SK-N-DZ (cell line): ENCODE data around the gene KMT5C.
"Not testable (repeated sequence)": the region's sequence is repeated elsewhere in the genome, so short reads cannot be mapped to it uniquely, and the experiment has no call there.

ENCODE experiments used
- DNase-seq: peaks from one replicate; pipeline ENCODE4 v3.0.0-alpha.2; 2015; ENCODE audit warnings: low spot score

KMT5C gene

DNA sequence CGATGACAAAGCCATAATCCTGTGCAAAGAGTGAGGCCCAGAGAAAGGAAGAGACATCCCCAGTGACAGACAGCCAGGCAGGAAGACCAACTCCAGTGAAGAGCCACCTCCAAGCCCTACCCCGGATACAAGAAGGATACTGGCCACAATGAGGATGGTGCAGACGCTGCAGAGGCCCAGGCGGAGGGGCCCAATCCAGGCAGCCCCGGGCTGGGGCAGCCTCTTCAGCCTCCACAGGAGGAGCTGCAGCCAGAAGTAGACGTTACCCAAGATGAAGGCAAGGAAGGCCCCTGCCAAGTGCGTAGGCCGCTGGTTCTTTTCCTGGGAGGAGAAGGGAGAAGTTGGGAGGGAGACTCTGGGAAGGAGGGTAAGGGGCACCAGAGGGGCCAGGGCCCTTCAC is 23.0 kb upstream of the KMT5C start:
- DNase-seq = no peak

GRCh38 chr19:55319785-55320184 is 19.9 kb upstream of the KMT5C start:
- peak; percentile 33 for DNase-seq

DNA sequence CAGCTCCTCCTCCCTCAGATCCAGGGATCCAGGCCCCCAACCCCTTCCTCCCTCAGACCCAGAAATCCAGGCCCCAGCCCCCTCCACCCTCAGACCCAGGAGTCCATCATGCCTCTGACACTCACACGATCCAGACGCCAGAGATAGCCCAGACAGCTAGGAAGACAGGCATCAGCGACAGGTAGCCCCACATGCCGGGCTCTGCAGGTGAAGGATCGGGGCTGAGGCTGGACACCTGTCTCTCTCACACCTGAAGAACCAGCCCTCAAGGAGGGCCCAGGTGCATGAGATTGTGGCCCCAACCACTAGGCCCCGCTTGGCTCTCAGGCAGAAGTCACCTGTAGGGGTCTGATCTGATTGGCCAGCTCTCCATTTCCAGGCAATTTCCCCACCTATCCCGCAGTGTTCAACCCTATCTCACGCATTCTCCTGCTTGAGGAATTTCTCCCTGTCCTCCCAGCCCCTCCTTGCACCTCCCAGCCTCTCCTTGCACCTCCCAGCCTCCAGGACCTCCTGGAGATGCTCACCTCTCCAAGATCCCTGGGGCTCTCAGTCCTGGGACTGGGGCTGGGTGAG is 18.7 kb upstream of the KMT5C start:
- no peak for DNase-seq

DNA sequence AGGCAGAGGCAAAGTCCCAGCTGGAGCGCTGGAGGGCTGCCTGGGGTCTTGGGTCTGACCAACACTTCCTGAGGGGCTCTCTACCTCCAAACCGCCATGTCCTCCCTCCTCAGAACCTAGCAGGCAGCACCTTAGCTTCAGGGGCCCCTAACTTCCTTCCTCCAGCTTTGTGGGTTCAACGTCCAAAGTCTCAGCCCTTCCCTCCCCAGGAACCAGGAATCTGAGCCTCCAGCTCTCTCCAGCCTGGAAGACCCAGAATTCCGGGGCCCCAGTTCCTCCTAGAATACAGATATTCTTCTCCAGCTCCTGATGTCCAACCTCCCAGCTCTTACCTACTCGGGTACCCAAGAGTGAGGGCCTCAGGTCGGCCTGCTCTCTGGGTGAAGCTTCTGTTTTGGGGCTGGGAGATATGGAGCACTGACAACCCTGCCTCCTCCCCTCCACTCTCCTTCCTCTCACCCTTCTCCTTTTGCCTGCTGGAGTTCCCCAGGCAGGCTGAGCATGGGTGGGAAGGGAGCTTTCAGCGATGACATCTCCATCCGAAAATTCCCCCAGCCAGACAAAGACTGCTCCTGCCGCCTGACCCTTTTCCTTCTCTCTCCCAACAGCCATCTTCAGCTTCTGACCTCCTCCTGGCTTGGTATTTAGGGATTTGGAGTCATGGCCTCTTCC is 18.1 kb upstream of the KMT5C start:
- DNase-seq = no peak

- no peak for DNase-seq
Measured at GRCh38 chr19:55322204-55322885, 17.3 kb upstream of the KMT5C start.

DNA sequence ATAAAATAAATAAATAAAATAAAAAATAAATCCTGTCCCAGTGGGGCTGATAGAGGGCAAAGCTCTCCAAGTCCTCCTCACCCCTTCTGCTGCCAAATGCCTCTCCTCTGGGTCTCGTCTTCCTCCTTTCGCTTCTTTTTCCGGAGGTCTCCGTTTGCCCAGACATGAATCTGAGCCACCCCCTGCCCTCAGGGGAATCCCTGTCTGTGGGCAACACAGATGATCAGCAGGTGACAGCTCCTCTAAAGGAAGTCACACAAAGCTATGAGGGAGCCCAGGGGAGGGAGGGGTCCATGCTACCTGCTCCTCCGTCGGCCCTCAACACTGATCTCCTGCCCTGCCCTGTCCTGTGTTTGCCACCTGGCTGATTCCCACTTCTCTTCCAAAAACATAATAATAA is 15.0 kb upstream of the KMT5C start:
- DNase-seq = no peak

- no peak for DNase-seq
Measured at GRCh38 chr19:55325172-55325571, 14.5 kb upstream of the KMT5C start, which contains the start of gene TMEM150B. TMEM150B (minus strand) TSS chr19:55325341; CDS start chr19:55321036, 4,305 bp downstream.

DNA sequence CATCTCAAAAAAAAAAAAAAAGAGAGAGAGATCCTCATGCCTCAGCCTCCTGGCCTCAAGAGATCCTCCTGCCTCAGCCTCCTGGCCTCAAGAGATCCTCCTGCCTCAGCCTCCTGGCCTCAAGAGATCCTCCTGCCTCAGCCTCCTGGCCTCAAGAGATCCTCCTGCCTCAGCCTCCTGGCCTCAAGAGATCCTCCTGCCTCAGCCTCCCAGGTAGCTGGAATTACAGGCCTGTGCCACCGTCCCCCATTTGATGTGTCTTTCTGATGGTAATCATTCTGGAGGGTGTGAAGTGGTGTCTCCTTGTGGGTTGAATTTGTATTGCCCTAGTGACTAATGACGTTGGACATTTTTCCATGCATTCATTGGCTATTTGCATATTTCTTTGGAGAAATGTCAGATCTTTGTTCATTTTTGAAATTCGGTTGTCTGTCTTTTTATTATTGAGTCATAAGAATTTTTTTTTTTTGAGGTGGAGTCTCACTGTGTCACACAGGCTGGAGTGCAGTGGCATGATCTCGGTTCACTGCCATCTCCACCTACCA is 10.8 kb upstream of the KMT5C start:
- DNase-seq = not testable (repeated sequence)

GRCh38 chr19:55329791-55330190 is 9.9 kb upstream of the KMT5C start:
- DNase-seq = not testable (repeated sequence)

DNA sequence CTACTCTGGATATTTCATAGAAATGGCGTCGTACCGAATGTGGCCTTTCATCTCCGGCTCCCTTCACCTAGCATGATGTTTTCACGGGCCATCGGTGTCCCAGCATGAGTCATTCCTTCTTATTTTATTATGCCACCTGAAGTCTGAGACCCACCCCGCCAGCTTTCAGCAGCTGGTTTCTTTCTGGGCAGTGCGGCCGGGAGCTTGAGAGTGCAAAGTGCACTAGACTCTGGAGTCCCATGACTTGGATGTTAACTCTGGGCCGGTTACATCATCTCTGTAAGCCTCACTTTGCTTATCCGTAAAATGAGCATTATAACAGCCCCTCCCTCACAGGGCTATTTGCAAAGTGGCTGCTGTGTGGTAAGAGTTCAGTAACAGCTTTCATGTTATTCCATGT is 5.8 kb upstream of the KMT5C start:
- DNase-seq = no peak

DNA sequence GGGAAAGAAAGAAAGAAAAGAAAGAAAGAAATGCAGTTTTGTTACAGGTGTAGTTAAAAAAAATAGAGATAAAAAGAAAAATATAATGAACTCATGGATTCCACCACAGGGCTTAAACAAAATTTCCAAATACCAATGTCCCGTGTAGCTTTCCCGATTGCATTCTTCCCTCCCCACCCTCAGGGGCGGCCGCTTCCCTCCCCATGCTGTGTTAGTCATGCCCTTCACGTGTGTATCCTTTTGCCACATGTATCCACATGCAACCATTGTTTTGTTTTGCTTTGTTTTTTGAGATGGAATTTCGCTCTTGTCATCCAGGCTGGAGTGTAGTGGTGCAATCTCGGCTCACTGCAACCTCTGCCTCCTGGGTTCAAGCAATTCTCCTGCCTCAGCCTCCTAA is 3.6 kb upstream of the KMT5C start:
- no peak for DNase-seq

GRCh38 chr19:55339889-55340783 is 460 bp downstream of the KMT5C start:
- DNase-seq = no peak

DNA sequence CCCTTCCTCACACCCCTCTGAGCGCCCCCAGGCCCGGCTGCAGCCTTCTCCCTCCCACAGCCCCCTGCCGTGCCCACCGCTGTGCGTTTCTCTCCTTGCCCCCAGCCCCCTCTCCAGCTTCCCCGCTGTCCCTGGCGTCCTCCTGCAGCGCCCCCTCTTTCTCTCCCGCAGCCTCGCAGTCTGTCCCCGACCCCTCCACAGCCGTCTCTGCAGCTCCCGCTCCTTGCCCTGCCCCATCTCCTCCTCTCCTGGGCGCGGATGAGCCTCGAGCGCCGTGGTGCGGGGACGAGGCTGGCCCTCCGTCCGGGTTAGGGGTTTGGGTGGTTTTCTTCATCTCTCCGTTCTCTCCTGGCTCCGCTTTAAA is 1.1 kb downstream of the KMT5C start:
- no peak for DNase-seq

- DNase-seq = peak; percentile 65
Measured at GRCh38 chr19:55341171-55341588, 1.5 kb downstream of the KMT5C start.

- no peak for DNase-seq
Measured at GRCh38 chr19:55341595-55342531, 2.2 kb downstream of the KMT5C start.

GRCh38 chr19:55344444-55344843 is 4.8 kb downstream of the KMT5C start:
- DNase-seq = no peak

DNA sequence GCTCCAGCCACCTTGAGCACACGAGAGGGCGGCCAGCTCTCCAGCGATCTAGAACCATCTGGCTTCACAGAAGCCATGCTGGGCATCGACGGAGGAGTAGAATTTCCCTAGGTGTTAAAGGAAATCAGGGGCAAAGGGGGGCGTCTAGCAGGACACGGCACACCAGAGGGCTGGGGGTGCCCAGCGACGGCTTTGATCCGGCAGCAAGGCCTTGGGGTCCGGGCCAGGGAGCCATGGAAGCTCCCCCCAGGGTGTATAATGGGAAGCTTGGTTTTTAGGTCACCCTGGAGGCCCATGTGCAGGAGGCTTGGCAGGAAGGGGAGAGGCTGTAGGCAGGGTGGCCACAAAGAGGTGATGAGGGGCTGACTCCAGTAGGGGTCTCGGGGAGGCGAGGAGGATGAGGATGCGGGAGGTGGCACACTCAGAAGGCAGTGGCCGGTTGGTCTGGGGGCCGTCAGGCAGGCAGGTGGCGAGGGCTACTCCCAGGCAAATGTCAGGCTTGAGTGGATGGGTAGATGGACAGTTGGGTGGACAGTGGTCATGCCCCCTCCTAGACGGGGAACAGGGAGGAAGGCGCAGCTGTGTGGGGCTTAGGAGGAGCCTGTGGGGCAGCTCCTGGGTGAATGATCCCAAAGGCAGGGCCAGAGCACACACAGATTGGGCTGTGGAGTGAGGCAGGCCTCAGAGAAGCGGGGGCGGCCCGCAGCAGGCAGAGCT is 5.6 kb downstream of the KMT5C start:
- no peak for DNase-seq

- no peak for DNase-seq
Measured at GRCh38 chr19:55345818-55346724, 6.4 kb downstream of the KMT5C start.
